OCI-LY7 (cell line): ENCODE data around the gene CALN1. TPM values are rescaled to one million over a fixed set of nuclear protein-coding genes. Genes with fewer than 3 reads are reported as not detected.

Source experiments
- BruUV-seq: library from RNA; stranded (reverse); fragments of 400-500 nt; replicated peaks from 2 replicates; lab custom pipeline; 2021; lab: Mats Ljungman, UMichigan
- CTCF ChIA-PET: fragments of 300-600 bp; sonication (Branson Sonifier 250); formaldehyde crosslinking; loops from one replicate; lab custom pipeline; 2022; ENCODE audit warnings: antibody characterized with exemption; ENCODE audit not compliant: unreplicated experiment; lab: Charles Lee
- POLR2A ChIA-PET: fragments of 300-600 bp; sonication (Branson Sonifier 250); formaldehyde crosslinking; loops from one replicate; lab custom pipeline; 2022; ENCODE audit warnings: antibody characterized with exemption; lab: Charles Lee
- DNase-seq: peaks from one replicate; pipeline ENCODE4 v3.0.0-alpha.2; 2015; ENCODE audit warnings: low spot score
- H2AFZ ChIP-seq: fragments of 200-600 bp; sonication (generic), shearing (Covaris generic); 2 replicates; pipeline ENCODE4 v1.6.1; 2014; ENCODE audit warnings: mild to moderate bottlenecking, antibody characterized with exemption, low read length, moderate library complexity
- H3K27ac ChIP-seq: fragments of 200-600 bp; sonication (generic); 2 replicates; pipeline ENCODE4 v1.5.1; 2014; ENCODE audit warnings: mixed run types, low read depth, mild to moderate bottlenecking, moderate library complexity, low read length, inconsistent platforms; ENCODE audit not compliant: poor library complexity, severe bottlenecking
- H3K36me3 ChIP-seq: fragments of 200-600 bp; sonication (generic); 2 replicates; pipeline ENCODE4 v1.6.1; 2014; ENCODE audit warnings: mild to moderate bottlenecking, antibody characterized with exemption, low read length, moderate library complexity, mixed read lengths; ENCODE audit not compliant: insufficient read depth
- H3K4me1 ChIP-seq: fragments of 200-600 bp; sonication (generic); 2 replicates; pipeline ENCODE4 v1.5.1; 2014; ENCODE audit warnings: mild to moderate bottlenecking, low read length; ENCODE audit not compliant: insufficient read depth, poor library complexity, severe bottlenecking
- H3K4me2 ChIP-seq: fragments of 200-600 bp; sonication (generic); 2 replicates; pipeline ENCODE4 v1.6.1; 2014; ENCODE audit warnings: mild to moderate bottlenecking, low read length
- H3K4me3 ChIP-seq: fragments of 200-600 bp; sonication (generic); 2 replicates; pipeline ENCODE4 v1.5.1; 2014; ENCODE audit warnings: mild to moderate bottlenecking, low read depth, low read length; ENCODE audit not compliant: poor library complexity, severe bottlenecking
- H3K79me2 ChIP-seq: fragments of 200-600 bp; sonication (generic); 2 replicates; pipeline ENCODE4 v1.6.1; 2016; ENCODE audit warnings: low read depth, mild to moderate bottlenecking, low read length, moderate library complexity, mixed read lengths; ENCODE audit not compliant: insufficient read depth
- H3K9me2 ChIP-seq: fragments of 200-600 bp; sonication (generic); 2 replicates; pipeline ENCODE4 v1.6.1; 2016; ENCODE audit warnings: mild to moderate bottlenecking, low read length, mixed read lengths; ENCODE audit not compliant: insufficient read depth
- H3K9me3 ChIP-seq: fragments of 200-600 bp; sonication (generic); 2 replicates; pipeline ENCODE4 v1.6.1; 2014; ENCODE audit warnings: mild to moderate bottlenecking, mixed run types, low read length, mixed read lengths
- H4K20me1 ChIP-seq: fragments of 200-600 bp; sonication (generic); 2 replicates; pipeline ENCODE4 v1.6.1; 2014; ENCODE audit warnings: mild to moderate bottlenecking, antibody characterized with exemption, low read length, moderate library complexity, mixed read lengths; ENCODE audit not compliant: insufficient read depth
- CTCF ChIP-seq: fragments of 200-600 bp; sonication (generic); conservative IDR thresholded peaks from 2 replicates; pipeline ENCODE4 v1.5.1; 2014; ENCODE audit warnings: mild to moderate bottlenecking, antibody characterized with exemption, low read length, moderate library complexity, mixed read lengths
- EZH2phosphoT487 ChIP-seq: fragments of 200-600 bp; sonication (generic); IDR thresholded peaks from 2 replicates; pipeline ENCODE4 v1.6.1; 2018; ENCODE audit warnings: low read depth, borderline replicate concordance, mild to moderate bottlenecking, mixed run types, antibody characterized with exemption, low read length, moderate library complexity, mixed read lengths
- intact Hi-C: fragments of 100-400 bp; cut with micrococcal nuclease; formaldehyde crosslinking; loops from one replicate; pipeline ENCODE4 v1.10.0; 2022; ENCODE audit not compliant: unreplicated experiment
- total RNA-seq, 2 experiments: library from RNA; depleted of rRNA in 1 of 2; stranded (reverse); fragments of >200 nt in 1 of 2; shearing (Covaris generic) in 1 of 2; gene quantifications; 2 replicates each; pipeline ENCODE4 v1.2.3, GENCODE V29; 2014 to 2022

The CALN1 gene
- total RNA-seq, 2 experiments from 2014 or later: not detected

GRCh38 chr7:72028267-72028666, 383.9 kb downstream of the CALN1 start:
- Histone ChIP-seq H3K36me3 (no peaks in the 10 kb centered on the region), H3K79me2 (no peaks in the 10 kb centered on the region), H3K4me2 (no peak overlapping the region), H4K20me1 (no peaks in the 10 kb centered on the region), H3K27ac (no peak overlapping the region), H2AFZ (no peak overlapping the region), H3K4me3 (no peak overlapping the region), H3K9me2 (no peaks in the 10 kb centered on the region), H3K9me3 (no peaks in the 10 kb centered on the region), H3K4me1 (no peaks in the 10 kb centered on the region)
- no peak for DNase-seq
- CTCF ChIA-PET: no interaction called here
- BruUV-seq: no TSS peak
- POLR2A ChIA-PET: interaction anchor here (0.7 kb wide), 1 partner anchor 27 kb away, joined by 3 read pairs; no protein-coding TSS in a partner anchor
- intact Hi-C loops: no loop called here
- TF ChIP-seq EZH2phosphoT487 (no peak), CTCF (no peak)

DNA sequence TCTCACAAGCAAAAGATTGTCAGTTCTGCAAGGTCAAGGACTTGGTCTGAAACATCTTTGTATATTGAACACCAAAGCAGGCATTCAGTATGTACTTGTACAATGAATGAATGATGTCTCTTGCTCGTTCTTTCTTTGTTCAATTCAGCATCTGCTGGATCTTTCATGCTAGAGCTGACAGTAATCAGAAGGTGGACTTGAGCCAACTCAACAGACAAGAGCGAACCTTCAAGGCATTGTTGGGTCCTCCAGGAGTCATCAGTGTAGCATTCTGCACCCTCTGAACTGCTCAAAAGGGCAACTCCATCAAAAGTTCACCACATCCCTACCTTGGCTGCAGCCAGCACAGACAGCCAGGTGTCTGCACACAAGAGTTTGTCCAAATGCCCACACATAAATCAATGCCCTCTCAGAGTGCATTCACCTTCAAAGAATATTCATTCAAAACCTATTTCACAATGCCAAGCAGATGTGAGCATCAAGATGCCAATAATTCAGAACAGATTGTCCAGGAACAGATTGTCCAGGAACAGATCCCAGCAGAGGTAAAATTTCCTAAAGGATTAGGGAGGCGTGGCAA, 386.7 kb downstream of the CALN1 start:
- no peaks in the 10 kb centered on the region for H3K4me1 ChIP-seq
- CTCF ChIA-PET: no interaction called here

More for the DNA sequence above, 386.7 kb downstream of the CALN1 start:
- H3K36me3 ChIP-seq: no peaks in the 10 kb centered on the region
- no peaks in the 10 kb centered on the region for H4K20me1 ChIP-seq
- POLR2A ChIA-PET: no interaction called here
- DNase-seq: no peak
- H3K9me3 ChIP-seq: no peaks in the 10 kb centered on the region
- TF ChIP-seq EZH2phosphoT487 (no peak), CTCF (no peak)
- no peak overlapping the region for H2AFZ ChIP-seq
- H3K79me2 ChIP-seq: no peaks in the 10 kb centered on the region
- no peaks in the 10 kb centered on the region for H3K9me2 ChIP-seq
- intact Hi-C loops: no loop called here
- no TSS peak for BruUV-seq
- no peak overlapping the region for H3K4me3 ChIP-seq
- H3K4me2 ChIP-seq: no peak overlapping the region
- H3K27ac ChIP-seq: no peak overlapping the region
